ENCODE measurements around the gene FLOT1.

FLOT1 gene

DNA sequence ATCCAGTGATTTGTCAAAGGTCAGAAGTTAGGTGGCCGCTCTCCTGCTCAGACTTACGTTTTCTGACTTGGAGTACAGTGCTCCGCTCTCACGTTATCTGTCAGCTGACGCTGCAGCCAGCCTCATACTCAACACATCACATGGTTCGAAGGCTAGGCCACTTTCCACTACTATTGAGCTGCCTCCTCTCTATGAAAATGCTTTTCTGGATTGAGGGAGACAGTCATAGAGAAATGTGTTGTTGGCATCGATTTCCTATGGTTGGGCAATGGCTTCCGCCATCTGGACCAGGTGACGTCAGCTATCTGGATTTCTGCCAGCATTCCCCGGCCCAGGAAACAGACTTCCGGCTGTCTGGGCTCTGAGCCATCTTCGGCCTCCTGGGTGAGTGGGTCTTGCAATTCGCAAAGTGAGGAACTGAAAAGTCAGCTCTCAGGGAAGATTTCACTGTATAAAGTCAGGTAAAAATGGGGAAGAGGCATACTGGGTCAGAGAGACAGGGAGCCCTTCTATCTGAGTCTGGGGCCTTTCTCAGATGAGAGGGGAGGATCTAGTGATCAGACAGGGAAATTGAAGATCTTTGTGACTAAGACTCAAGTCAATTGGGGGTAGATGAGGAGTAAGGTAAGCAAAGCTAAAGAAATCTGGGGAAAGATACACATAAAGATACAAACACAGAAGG lies 39.4 kb upstream of the FLOT1 start (continued):
- TF ChIP-seq, protein P1, sequence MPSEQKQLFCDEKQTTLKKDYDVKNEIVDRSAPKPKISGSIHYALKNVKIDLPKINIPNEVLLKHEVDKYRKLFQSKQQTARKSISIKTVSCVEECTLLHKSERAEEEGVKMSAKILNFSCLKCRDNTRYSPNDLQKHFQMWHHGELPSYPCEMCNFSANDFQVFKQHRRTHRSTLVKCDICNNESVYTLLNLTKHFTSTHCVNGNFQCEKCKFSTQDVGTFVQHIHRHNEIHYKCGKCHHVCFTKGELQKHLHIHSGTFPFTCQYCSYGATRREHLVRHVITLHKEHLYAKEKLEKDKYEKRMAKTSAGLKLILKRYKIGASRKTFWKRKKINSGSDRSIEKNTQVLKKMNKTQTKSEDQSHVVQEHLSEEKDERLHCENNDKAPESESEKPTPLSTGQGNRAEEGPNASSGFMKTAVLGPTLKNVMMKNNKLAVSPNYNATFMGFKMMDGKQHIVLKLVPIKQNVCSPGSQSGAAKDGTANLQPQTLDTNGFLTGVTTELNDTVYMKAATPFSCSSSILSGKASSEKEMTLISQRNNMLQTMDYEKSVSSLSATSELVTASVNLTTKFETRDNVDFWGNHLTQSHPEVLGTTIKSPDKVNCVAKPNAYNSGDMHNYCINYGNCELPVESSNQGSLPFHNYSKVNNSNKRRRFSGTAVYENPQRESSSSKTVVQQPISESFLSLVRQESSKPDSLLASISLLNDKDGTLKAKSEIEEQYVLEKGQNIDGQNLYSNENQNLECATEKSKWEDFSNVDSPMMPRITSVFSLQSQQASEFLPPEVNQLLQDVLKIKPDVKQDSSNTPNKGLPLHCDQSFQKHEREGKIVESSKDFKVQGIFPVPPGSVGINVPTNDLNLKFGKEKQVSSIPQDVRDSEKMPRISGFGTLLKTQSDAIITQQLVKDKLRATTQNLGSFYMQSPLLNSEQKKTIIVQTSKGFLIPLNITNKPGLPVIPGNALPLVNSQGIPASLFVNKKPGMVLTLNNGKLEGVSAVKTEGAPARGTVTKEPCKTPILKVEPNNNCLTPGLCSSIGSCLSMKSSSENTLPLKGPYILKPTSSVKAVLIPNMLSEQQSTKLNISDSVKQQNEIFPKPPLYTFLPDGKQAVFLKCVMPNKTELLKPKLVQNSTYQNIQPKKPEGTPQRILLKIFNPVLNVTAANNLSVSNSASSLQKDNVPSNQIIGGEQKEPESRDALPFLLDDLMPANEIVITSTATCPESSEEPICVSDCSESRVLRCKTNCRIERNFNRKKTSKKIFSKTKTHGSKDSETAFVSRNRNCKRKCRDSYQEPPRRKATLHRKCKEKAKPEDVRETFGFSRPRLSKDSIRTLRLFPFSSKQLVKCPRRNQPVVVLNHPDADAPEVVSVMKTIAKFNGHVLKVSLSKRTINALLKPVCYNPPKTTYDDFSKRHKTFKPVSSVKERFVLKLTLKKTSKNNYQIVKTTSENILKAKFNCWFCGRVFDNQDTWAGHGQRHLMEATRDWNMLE (tag by site-specific recombination; conservative IDR thresholded peaks at IDR 0.05; ENCODE audit: low read depth): peak; percentile 82
- TF ChIP-seq ZNF610 (tag by site-specific recombination; IDR thresholded peaks at IDR 0.05; ENCODE audit: borderline replicate concordance): peak; percentile 72; the same call in 1 of the 2 replicates
- TF ChIP-seq, protein P2, sequence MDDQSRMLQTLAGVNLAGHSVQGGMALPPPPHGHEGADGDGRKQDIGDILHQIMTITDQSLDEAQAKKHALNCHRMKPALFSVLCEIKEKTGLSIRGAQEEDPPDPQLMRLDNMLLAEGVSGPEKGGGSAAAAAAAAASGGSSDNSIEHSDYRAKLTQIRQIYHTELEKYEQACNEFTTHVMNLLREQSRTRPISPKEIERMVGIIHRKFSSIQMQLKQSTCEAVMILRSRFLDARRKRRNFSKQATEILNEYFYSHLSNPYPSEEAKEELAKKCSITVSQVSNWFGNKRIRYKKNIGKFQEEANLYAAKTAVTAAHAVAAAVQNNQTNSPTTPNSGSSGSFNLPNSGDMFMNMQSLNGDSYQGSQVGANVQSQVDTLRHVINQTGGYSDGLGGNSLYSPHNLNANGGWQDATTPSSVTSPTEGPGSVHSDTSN (CRISPR knock-in tag; IDR thresholded peaks at IDR 0.05): no peak
- TF ChIP-seq ZNF140 (tag by site-specific recombination; IDR thresholded peaks at IDR 0.05): no peak
- TF ChIP-seq ZBTB8A (tag by site-specific recombination; IDR thresholded peaks at IDR 0.05): peak; percentile 26; the same call in 1 of the 2 replicates
- TF ChIP-seq, protein P3, sequence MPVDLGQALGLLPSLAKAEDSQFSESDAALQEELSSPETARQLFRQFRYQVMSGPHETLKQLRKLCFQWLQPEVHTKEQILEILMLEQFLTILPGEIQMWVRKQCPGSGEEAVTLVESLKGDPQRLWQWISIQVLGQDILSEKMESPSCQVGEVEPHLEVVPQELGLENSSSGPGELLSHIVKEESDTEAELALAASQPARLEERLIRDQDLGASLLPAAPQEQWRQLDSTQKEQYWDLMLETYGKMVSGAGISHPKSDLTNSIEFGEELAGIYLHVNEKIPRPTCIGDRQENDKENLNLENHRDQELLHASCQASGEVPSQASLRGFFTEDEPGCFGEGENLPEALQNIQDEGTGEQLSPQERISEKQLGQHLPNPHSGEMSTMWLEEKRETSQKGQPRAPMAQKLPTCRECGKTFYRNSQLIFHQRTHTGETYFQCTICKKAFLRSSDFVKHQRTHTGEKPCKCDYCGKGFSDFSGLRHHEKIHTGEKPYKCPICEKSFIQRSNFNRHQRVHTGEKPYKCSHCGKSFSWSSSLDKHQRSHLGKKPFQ (tag by site-specific recombination; IDR thresholded peaks at IDR 0.05): no peak
- TF ChIP-seq ZNF341 (tag by site-specific recombination; IDR thresholded peaks at IDR 0.05; ENCODE audit: low read depth): no peak
- no peak for TF ChIP-seq SCRT1 (tag by site-specific recombination; IDR thresholded peaks at IDR 0.05; ENCODE audit: borderline replicate concordance)
- TF ChIP-seq ZNF350 (tag by site-specific recombination; IDR thresholded peaks at IDR 0.05): no peak
- no peak for TF ChIP-seq HOXC10 (CRISPR knock-in tag; IDR thresholded peaks at IDR 0.05)
- TF ChIP-seq, protein P4, sequence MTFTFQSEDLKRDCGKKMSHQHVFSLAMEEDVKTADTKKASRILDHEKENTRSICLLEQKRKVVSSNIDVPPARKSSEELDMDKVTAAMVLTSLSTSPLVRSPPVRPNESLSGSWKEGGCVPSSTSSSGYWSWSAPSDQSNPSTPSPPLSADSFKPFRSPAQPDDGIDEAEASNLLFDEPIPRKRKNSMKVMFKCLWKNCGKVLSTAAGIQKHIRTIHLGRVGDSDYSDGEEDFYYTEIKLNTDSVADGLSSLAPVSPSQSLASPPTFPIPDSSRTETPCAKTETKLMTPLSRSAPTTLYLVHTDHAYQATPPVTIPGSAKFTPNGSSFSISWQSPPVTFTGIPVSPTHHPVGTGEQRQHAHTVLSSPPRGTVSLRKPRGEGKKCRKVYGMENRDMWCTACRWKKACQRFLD (tag by site-specific recombination; IDR thresholded peaks at IDR 0.05): no peak
- TF ChIP-seq ZFP3 (tag by site-specific recombination; IDR thresholded peaks at IDR 0.05; ENCODE audit: low read depth): no peak
- 0 out of 2 replicates have a peak, but pooled peaks have one; percentile 18 for TF ChIP-seq SCRT2 (tag by site-specific recombination; IDR thresholded peaks at IDR 0.05)
- no peak for TF ChIP-seq ZNF138 (tag by site-specific recombination; IDR thresholded peaks at IDR 0.05; ENCODE audit: borderline replicate concordance)
- peak; percentile 69 for TF ChIP-seq KLF8 (tag by site-specific recombination; IDR thresholded peaks at IDR 0.05)
- no peak for TF ChIP-seq HOXA7 (CRISPR knock-in tag; IDR thresholded peaks at IDR 0.05; ENCODE audit: borderline replicate concordance)
- TF ChIP-seq, protein P5, sequence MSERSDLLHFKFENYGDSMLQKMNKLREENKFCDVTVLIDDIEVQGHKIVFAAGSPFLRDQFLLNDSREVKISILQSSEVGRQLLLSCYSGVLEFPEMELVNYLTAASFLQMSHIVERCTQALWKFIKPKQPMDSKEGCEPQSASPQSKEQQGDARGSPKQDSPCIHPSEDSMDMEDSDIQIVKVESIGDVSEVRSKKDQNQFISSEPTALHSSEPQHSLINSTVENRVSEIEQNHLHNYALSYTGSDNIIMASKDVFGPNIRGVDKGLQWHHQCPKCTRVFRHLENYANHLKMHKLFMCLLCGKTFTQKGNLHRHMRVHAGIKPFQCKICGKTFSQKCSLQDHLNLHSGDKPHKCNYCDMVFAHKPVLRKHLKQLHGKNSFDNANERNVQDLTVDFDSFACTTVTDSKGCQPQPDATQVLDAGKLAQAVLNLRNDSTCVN (tag by site-specific recombination; optimal IDR thresholded peaks at IDR 0.05): no peak
- TF ChIP-seq ZNF146 (tag by site-specific recombination; IDR thresholded peaks at IDR 0.05): no peak
- peak; percentile 94 for TF ChIP-seq ZBTB17 (tag by site-specific recombination; IDR thresholded peaks at IDR 0.05)
- TF ChIP-seq ZFP41 (tag by site-specific recombination; IDR thresholded peaks at IDR 0.05; ENCODE audit: borderline replicate concordance): no peak
- no peak for TF ChIP-seq ZNF621 (tag by site-specific recombination; IDR thresholded peaks at IDR 0.05)
- peak; percentile 56; the same call in 1 of the 2 replicates for TF ChIP-seq YY1 (tag by site-specific recombination; IDR thresholded peaks at IDR 0.05)
- no peak for TF ChIP-seq ZNF677 (tag by site-specific recombination; IDR thresholded peaks at IDR 0.05)
- TF ChIP-seq, protein P6, sequence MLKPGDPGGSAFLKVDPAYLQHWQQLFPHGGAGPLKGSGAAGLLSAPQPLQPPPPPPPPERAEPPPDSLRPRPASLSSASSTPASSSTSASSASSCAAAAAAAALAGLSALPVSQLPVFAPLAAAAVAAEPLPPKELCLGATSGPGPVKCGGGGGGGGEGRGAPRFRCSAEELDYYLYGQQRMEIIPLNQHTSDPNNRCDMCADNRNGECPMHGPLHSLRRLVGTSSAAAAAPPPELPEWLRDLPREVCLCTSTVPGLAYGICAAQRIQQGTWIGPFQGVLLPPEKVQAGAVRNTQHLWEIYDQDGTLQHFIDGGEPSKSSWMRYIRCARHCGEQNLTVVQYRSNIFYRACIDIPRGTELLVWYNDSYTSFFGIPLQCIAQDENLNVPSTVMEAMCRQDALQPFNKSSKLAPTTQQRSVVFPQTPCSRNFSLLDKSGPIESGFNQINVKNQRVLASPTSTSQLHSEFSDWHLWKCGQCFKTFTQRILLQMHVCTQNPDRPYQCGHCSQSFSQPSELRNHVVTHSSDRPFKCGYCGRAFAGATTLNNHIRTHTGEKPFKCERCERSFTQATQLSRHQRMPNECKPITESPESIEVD (tag by site-specific recombination; IDR thresholded peaks at IDR 0.05): peak; percentile 32; the same call in 1 of the 2 replicates
- 0 out of 2 replicates have a peak, but pooled peaks have one; percentile 32 for TF ChIP-seq ZNF2 (tag by site-specific recombination; IDR thresholded peaks at IDR 0.05)
- no peak for TF ChIP-seq ZNF19 (tag by site-specific recombination; IDR thresholded peaks at IDR 0.05; ENCODE audit: low read depth)
- TF ChIP-seq ZNF23 (tag by site-specific recombination; IDR thresholded peaks at IDR 0.05; ENCODE audit: borderline replicate concordance): no peak
